H1 (cell line): Measurements from ENCODE around the gene OBSCN. TPM values are rescaled to one million over a fixed set of nuclear protein-coding genes. Genes with fewer than 3 reads are reported as not detected.

ENCODE experiments used
- TBP ChIP-seq: IDR thresholded peaks from 2 replicates; pipeline ENCODE4 v1.6.1; 2011; ENCODE audit warnings: low read depth, low read length, improper control_type of control experiment
- TCF12 ChIP-seq: IDR thresholded peaks from 2 replicates; pipeline ENCODE4 v1.6.1; 2011; ENCODE audit warnings: low read depth, mild to moderate bottlenecking, low read length
- polyA plus RNA-seq, 7 experiments: library from polyadenylated mRNA; depleted of rRNA in 3 of 7; stranded (reverse) in 5 of 7; unstranded in 2 of 7; fragments of >200 nt in 5 of 7; fragments of 200-250 nt in 2 of 7; gene quantifications; 1 replicate in 5 of 7; 2 replicates in 1 of 7; 4 replicates in 1 of 7; pipeline versions ENCODE4 v1.2.1 to v1.2.3, GENCODE V29; 2011 to 2013; ENCODE audit warnings: missing spikeins in 2 of 7, mixed read lengths in 2 of 7
- total RNA-seq: library from RNA; stranded (reverse); fragmentation: NEBNext Ultra II Directional; extraction: Animal tissue kit (Norgen Biotek cat#: 25700); gene quantifications from 2 replicates; pipeline ENCODE4 v1.2.1, GENCODE V29; 2021
- TF ChIP-seq, protein P1 (sequence below): fragments of 300-600 bp; sonication (generic); IDR thresholded peaks from 2 replicates; pipeline ENCODE4 v1.7.1; 2012; ENCODE audit warnings: low read length, moderate library complexity, mild to moderate bottlenecking, inconsistent platforms; ENCODE audit not compliant: insufficient replicate concordance

OBSCN gene
- total and polyA plus RNA-seq, 2 of the 8 experiments (the other 6 are each of a cell fraction or from before 2014, with no cell fraction given) = 7.5 to 28.4 TPM

DNA sequence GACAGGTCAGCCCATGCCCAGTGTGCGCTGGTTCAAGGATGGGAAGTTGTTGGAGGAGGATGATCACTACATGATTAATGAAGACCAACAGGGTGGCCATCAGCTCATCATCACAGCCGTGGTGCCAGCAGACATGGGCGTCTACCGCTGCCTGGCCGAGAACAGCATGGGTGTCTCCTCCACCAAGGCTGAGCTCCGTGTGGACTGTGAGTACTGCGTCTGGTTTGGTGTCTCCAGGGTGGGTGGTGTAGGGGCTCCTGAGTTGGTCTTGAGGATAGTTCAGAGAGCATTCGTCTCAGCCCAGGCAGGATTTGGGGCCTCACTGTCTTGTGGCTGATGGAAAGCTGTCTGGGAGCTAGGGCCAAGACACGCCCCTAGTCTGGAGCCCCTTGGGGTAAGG lies 115.6 kb downstream of the OBSCN start (continued):
- TF ChIP-seq, protein P1, sequence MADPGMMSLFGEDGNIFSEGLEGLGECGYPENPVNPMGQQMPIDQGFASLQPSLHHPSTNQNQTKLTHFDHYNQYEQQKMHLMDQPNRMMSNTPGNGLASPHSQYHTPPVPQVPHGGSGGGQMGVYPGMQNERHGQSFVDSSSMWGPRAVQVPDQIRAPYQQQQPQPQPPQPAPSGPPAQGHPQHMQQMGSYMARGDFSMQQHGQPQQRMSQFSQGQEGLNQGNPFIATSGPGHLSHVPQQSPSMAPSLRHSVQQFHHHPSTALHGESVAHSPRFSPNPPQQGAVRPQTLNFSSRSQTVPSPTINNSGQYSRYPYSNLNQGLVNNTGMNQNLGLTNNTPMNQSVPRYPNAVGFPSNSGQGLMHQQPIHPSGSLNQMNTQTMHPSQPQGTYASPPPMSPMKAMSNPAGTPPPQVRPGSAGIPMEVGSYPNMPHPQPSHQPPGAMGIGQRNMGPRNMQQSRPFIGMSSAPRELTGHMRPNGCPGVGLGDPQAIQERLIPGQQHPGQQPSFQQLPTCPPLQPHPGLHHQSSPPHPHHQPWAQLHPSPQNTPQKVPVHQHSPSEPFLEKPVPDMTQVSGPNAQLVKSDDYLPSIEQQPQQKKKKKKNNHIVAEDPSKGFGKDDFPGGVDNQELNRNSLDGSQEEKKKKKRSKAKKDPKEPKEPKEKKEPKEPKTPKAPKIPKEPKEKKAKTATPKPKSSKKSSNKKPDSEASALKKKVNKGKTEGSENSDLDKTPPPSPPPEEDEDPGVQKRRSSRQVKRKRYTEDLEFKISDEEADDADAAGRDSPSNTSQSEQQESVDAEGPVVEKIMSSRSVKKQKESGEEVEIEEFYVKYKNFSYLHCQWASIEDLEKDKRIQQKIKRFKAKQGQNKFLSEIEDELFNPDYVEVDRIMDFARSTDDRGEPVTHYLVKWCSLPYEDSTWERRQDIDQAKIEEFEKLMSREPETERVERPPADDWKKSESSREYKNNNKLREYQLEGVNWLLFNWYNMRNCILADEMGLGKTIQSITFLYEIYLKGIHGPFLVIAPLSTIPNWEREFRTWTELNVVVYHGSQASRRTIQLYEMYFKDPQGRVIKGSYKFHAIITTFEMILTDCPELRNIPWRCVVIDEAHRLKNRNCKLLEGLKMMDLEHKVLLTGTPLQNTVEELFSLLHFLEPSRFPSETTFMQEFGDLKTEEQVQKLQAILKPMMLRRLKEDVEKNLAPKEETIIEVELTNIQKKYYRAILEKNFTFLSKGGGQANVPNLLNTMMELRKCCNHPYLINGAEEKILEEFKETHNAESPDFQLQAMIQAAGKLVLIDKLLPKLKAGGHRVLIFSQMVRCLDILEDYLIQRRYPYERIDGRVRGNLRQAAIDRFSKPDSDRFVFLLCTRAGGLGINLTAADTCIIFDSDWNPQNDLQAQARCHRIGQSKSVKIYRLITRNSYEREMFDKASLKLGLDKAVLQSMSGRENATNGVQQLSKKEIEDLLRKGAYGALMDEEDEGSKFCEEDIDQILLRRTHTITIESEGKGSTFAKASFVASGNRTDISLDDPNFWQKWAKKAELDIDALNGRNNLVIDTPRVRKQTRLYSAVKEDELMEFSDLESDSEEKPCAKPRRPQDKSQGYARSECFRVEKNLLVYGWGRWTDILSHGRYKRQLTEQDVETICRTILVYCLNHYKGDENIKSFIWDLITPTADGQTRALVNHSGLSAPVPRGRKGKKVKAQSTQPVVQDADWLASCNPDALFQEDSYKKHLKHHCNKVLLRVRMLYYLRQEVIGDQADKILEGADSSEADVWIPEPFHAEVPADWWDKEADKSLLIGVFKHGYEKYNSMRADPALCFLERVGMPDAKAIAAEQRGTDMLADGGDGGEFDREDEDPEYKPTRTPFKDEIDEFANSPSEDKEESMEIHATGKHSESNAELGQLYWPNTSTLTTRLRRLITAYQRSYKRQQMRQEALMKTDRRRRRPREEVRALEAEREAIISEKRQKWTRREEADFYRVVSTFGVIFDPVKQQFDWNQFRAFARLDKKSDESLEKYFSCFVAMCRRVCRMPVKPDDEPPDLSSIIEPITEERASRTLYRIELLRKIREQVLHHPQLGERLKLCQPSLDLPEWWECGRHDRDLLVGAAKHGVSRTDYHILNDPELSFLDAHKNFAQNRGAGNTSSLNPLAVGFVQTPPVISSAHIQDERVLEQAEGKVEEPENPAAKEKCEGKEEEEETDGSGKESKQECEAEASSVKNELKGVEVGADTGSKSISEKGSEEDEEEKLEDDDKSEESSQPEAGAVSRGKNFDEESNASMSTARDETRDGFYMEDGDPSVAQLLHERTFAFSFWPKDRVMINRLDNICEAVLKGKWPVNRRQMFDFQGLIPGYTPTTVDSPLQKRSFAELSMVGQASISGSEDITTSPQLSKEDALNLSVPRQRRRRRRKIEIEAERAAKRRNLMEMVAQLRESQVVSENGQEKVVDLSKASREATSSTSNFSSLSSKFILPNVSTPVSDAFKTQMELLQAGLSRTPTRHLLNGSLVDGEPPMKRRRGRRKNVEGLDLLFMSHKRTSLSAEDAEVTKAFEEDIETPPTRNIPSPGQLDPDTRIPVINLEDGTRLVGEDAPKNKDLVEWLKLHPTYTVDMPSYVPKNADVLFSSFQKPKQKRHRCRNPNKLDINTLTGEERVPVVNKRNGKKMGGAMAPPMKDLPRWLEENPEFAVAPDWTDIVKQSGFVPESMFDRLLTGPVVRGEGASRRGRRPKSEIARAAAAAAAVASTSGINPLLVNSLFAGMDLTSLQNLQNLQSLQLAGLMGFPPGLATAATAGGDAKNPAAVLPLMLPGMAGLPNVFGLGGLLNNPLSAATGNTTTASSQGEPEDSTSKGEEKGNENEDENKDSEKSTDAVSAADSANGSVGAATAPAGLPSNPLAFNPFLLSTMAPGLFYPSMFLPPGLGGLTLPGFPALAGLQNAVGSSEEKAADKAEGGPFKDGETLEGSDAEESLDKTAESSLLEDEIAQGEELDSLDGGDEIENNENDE = no peak
- no peak for TF ChIP-seq TBP
- TF ChIP-seq TCF12 = no peak
